Activated T-helper 1 cell treated with anti-CD3 and anti-CD28 coated beads, Interleukin-12 subunit alpha, Interleukin-12 subunit beta, Interleukin-2, Interleukin-4 antibody, amounts not matched to agents 30 ng/mL and 10 ng/mL and 1 ng/mL, durations not matched to agents 14 hours and 24 hours and 36 hours (primary cell): ENCODE results near the gene KPTN. TPM values are rescaled to one million over a fixed set of nuclear protein-coding genes. Genes with fewer than 3 reads are reported as not detected.

Experiments used
- DNase-seq: peaks from one replicate; pipeline ENCODE4 v3.0.0; 2021; ENCODE audit warnings: low spot score
- H3K27ac Mint-ChIP-seq: one replicate; pipeline ENCODE4 v1.8.0; 2021; ENCODE audit warnings: mild to moderate bottlenecking, mixed read lengths
- H3K27me3 Mint-ChIP-seq: one replicate; pipeline ENCODE4 v1.8.0; 2022; ENCODE audit warnings: mild to moderate bottlenecking, moderate library complexity, mixed read lengths; ENCODE audit not compliant: insufficient read depth
- H3K36me3 Mint-ChIP-seq: one replicate; pipeline ENCODE4 v1.8.0; 2021; ENCODE audit warnings: low read depth, mixed read lengths
- H3K4me1 Mint-ChIP-seq: one replicate; pipeline ENCODE4 v1.8.0; 2021; ENCODE audit warnings: low read depth, mixed read lengths
- H3K4me3 Mint-ChIP-seq: one replicate; pipeline ENCODE4 v1.8.0; 2021; ENCODE audit warnings: mild to moderate bottlenecking, moderate library complexity, mixed read lengths
- H3K9me3 Mint-ChIP-seq: one replicate; pipeline ENCODE4 v1.8.0; 2021; ENCODE audit warnings: mixed read lengths
- intact Hi-C: fragments of 100-400 bp; cut with micrococcal nuclease; formaldehyde crosslinking; loops from one replicate; pipeline ENCODE4 v1.15.1; 2024
- total RNA-seq: library from RNA; stranded (reverse); gene quantifications from 2 replicates; pipeline ENCODE4 v1.2.3, GENCODE V29; 2022

The KPTN gene
- total RNA-seq, 1 donor from 2014 or later: 10.8 TPM

GRCh38 chr19:47445527-47445926, 38.5 kb downstream of the KPTN start:
- H3K27ac Mint-ChIP-seq: peak overlapping the region; percentile 62
- no peaks in the 10 kb centered on the region for H3K36me3 Mint-ChIP-seq
- H3K9me3 Mint-ChIP-seq: no peaks in the 10 kb centered on the region
- H3K4me3 Mint-ChIP-seq: peak overlapping the region; percentile 64
- intact Hi-C loops: no loop called here
- no peak for DNase-seq
- H3K27me3 Mint-ChIP-seq: peaks cover 59% of the 10 kb centered on the region
- H3K4me1 Mint-ChIP-seq: peaks cover 44% of the 10 kb centered on the region

- Mint-ChIP-seq H3K27ac (no peak overlapping the region), H3K36me3 (no peaks in the 10 kb centered on the region), H3K4me3 (peak overlapping the region; percentile 3), H3K4me1 (peaks cover 44% of the 10 kb centered on the region), H3K9me3 (no peaks in the 10 kb centered on the region), H3K27me3 (peaks cover 49% of the 10 kb centered on the region)
- DNase-seq: peak; percentile 25
- intact Hi-C loops: no loop called here
These were observed 39.6 kb downstream of the KPTN start for GRCh38 chr19:47444388-47444821.

- Mint-ChIP-seq H3K4me1 (peaks cover 44% of the 10 kb centered on the region), H3K27ac (no peak overlapping the region), H3K36me3 (no peaks in the 10 kb centered on the region), H3K4me3 (no peak overlapping the region), H3K9me3 (no peaks in the 10 kb centered on the region), H3K27me3 (peaks cover 45% of the 10 kb centered on the region)
- DNase-seq: no peak
- intact Hi-C loops: no loop called here
These were observed 40.7 kb downstream of the KPTN start for GRCh38 chr19:47443331-47443730.

- no peaks in the 10 kb centered on the region for H3K36me3 Mint-ChIP-seq
- intact Hi-C loops: loop anchor here (5.0 kb wide), 1 partner anchor 168 kb away; the partner anchor contains the start of gene BICRA
These were observed 45.2 kb downstream of the KPTN start for GRCh38 chr19:47438793-47439220.

GRCh38 chr19:47437500-47437899, 46.5 kb downstream of the KPTN start:
- no peak for DNase-seq
- H3K4me3 Mint-ChIP-seq: no peak overlapping the region
- H3K27ac Mint-ChIP-seq: no peak overlapping the region
- intact Hi-C loops: loop anchor here (5.0 kb wide), 1 partner anchor 170 kb away; the partner anchor contains the start of gene BICRA
- H3K9me3 Mint-ChIP-seq: no peaks in the 10 kb centered on the region
- H3K4me1 Mint-ChIP-seq: peaks cover 26% of the 10 kb centered on the region
- H3K27me3 Mint-ChIP-seq: peaks cover 15% of the 10 kb centered on the region
- no peaks in the 10 kb centered on the region for H3K36me3 Mint-ChIP-seq

More at GRCh38 chr19:47438793-47439220, 45.2 kb downstream of the KPTN start:
- no peak for DNase-seq
- H3K27me3 Mint-ChIP-seq: peaks cover 25% of the 10 kb centered on the region
- no peaks in the 10 kb centered on the region for H3K9me3 Mint-ChIP-seq
- no peak overlapping the region for H3K27ac Mint-ChIP-seq
- H3K4me1 Mint-ChIP-seq: peaks cover 29% of the 10 kb centered on the region
- no peak overlapping the region for H3K4me3 Mint-ChIP-seq

GRCh38 chr19:47436712-47437401, 47.2 kb downstream of the KPTN start:
- peaks cover 1% of the 10 kb centered on the region for H3K36me3 Mint-ChIP-seq
- peaks cover 12% of the 10 kb centered on the region for H3K27me3 Mint-ChIP-seq
- peak; percentile 74 for DNase-seq
- intact Hi-C loops: loop anchor here (1.0 to 5.0 kb wide), 6 partner anchors 47 to 306 kb away; partner anchors contain the start of genes BICRA, KPTN and NAPA
- H3K4me1 Mint-ChIP-seq: peaks cover 32% of the 10 kb centered on the region
- no peaks in the 10 kb centered on the region for H3K9me3 Mint-ChIP-seq
- H3K27ac Mint-ChIP-seq: no peak overlapping the region
- no peak overlapping the region for H3K4me3 Mint-ChIP-seq

GRCh38 chr19:47435883-47436417, 48.1 kb downstream of the KPTN start:
- no peak overlapping the region for H3K4me3 Mint-ChIP-seq

GRCh38 chr19:47435196-47435595, 48.8 kb downstream of the KPTN start:
- no peak for DNase-seq
- Mint-ChIP-seq H3K27ac (no peak overlapping the region), H3K9me3 (no peaks in the 10 kb centered on the region), H3K36me3 (peaks cover 1% of the 10 kb centered on the region), H3K4me3 (peak overlapping the region; percentile 74), H3K4me1 (peaks cover 36% of the 10 kb centered on the region), H3K27me3 (peaks cover 12% of the 10 kb centered on the region)
- intact Hi-C loops: loop anchor here (5.0 kb wide), 1 partner anchor 172 kb away; the partner anchor contains the start of gene BICRA

More at GRCh38 chr19:47435883-47436417, 48.1 kb downstream of the KPTN start:
- no peaks in the 10 kb centered on the region for H3K9me3 Mint-ChIP-seq
- no peak for DNase-seq
- H3K4me1 Mint-ChIP-seq: peaks cover 34% of the 10 kb centered on the region
- peaks cover 1% of the 10 kb centered on the region for H3K36me3 Mint-ChIP-seq
- intact Hi-C loops: loop anchor here (1.0 to 5.0 kb wide), 6 partner anchors 48 to 307 kb away; partner anchors contain the start of genes BICRA, KPTN and NAPA
- no peak overlapping the region for H3K27ac Mint-ChIP-seq
- peaks cover 12% of the 10 kb centered on the region for H3K27me3 Mint-ChIP-seq

GRCh38 chr19:47434088-47434487, 49.9 kb downstream of the KPTN start:
- H3K4me3 Mint-ChIP-seq: no peak overlapping the region
- no peaks in the 10 kb centered on the region for H3K9me3 Mint-ChIP-seq
- peaks cover 1% of the 10 kb centered on the region for H3K36me3 Mint-ChIP-seq
- peaks cover 42% of the 10 kb centered on the region for H3K4me1 Mint-ChIP-seq
- peaks cover 17% of the 10 kb centered on the region for H3K27me3 Mint-ChIP-seq
- no peak for DNase-seq
- intact Hi-C loops: no loop called here
- no peak overlapping the region for H3K27ac Mint-ChIP-seq

GRCh38 chr19:47433121-47433520, 50.9 kb downstream of the KPTN start:
- Mint-ChIP-seq H3K4me1 (peaks cover 42% of the 10 kb centered on the region), H3K4me3 (no peak overlapping the region), H3K36me3 (peaks cover 1% of the 10 kb centered on the region), H3K27ac (no peak overlapping the region), H3K27me3 (peaks cover 11% of the 10 kb centered on the region), H3K9me3 (no peaks in the 10 kb centered on the region)
- intact Hi-C loops: no loop called here
- DNase-seq: no peak

GRCh38 chr19:47432499-47432898, 51.5 kb downstream of the KPTN start:
- Mint-ChIP-seq H3K27me3 (peaks cover 11% of the 10 kb centered on the region), H3K4me3 (no peak overlapping the region), H3K9me3 (no peaks in the 10 kb centered on the region), H3K36me3 (peaks cover 1% of the 10 kb centered on the region), H3K27ac (no peak overlapping the region), H3K4me1 (peaks cover 42% of the 10 kb centered on the region)
- no peak for DNase-seq
- intact Hi-C loops: no loop called here

GRCh38 chr19:47432091-47432490, 51.9 kb downstream of the KPTN start:
- H3K27ac Mint-ChIP-seq: no peak overlapping the region
- no peaks in the 10 kb centered on the region for H3K9me3 Mint-ChIP-seq
- no peak for DNase-seq
- H3K27me3 Mint-ChIP-seq: peaks cover 11% of the 10 kb centered on the region
- intact Hi-C loops: no loop called here
- peaks cover 1% of the 10 kb centered on the region for H3K36me3 Mint-ChIP-seq
- H3K4me1 Mint-ChIP-seq: peaks cover 41% of the 10 kb centered on the region
- no peak overlapping the region for H3K4me3 Mint-ChIP-seq
